Neural cell (in vitro differentiated cells): ENCODE results near the gene SCGB2B2.

Source experiments
- CTCF ChIP-seq: fragments of 450-650 bp; IDR thresholded peaks from 2 replicates; pipeline ENCODE4 v1.5.1; 2014; ENCODE audit warnings: antibody characterized with exemption, mild to moderate bottlenecking, moderate library complexity; ENCODE audit not compliant: poor library complexity, severe bottlenecking
- EP300 ChIP-seq: fragments of 450-650 bp; conservative IDR thresholded peaks from 2 replicates; pipeline ENCODE4 v1.6.1; 2014; ENCODE audit warnings: antibody characterized with exemption, mild to moderate bottlenecking, moderate library complexity; ENCODE audit not compliant: poor library complexity, severe bottlenecking
- EZH2 ChIP-seq: fragments of 200-600, 300-800 bp; shearing (Covaris generic), sonication (generic); IDR thresholded peaks from 2 replicates; pipeline ENCODE4 v1.6.1; 2014; ENCODE audit warnings: antibody characterized with exemption, low read length, borderline replicate concordance, mild to moderate bottlenecking; ENCODE audit not compliant: insufficient read depth, poor library complexity, severe bottlenecking
- MXI1 ChIP-seq: fragments of 450-650 bp; conservative IDR thresholded peaks from 2 replicates; pipeline ENCODE4 v1.6.1; 2014; ENCODE audit warnings: antibody characterized with exemption, mild to moderate bottlenecking; ENCODE audit not compliant: poor library complexity, severe bottlenecking
- POLR2AphosphoS5 ChIP-seq: IDR thresholded peaks from 2 replicates; pipeline ENCODE4 v1.6.1; 2012
- RAD21 ChIP-seq: fragments of 450-650 bp; conservative IDR thresholded peaks from 2 replicates; pipeline ENCODE4 v1.6.1; 2014; ENCODE audit warnings: antibody characterized with exemption, mild to moderate bottlenecking, moderate library complexity
- REST ChIP-seq: IDR thresholded peaks from 2 replicates; pipeline ENCODE4 v1.6.1; 2012; ENCODE audit warnings: borderline replicate concordance
- SMC3 ChIP-seq: fragments of 450-650 bp; conservative IDR thresholded peaks from 2 replicates; pipeline ENCODE4 v1.6.1; 2014; ENCODE audit warnings: antibody characterized with exemption, mild to moderate bottlenecking, moderate library complexity; ENCODE audit not compliant: poor library complexity
- TAF1 ChIP-seq: IDR thresholded peaks from 2 replicates; pipeline ENCODE4 v1.6.1; 2012; ENCODE audit warnings: low read depth

- TF ChIP-seq CTCF (no peak), EZH2 (no peak), POLR2AphosphoS5 (no peak), EP300 (no peak), REST (no peak), SMC3 (no peak), RAD21 (no peak), MXI1 (no peak), TAF1 (no peak)
Observed at GRCh38 chr19:34671972-34672371, 5.0 kb downstream of the SCGB2B2 start.
